Muscle layer of colon (tissue), 2 donors: Measurements from ENCODE around the gene CEP85L.
A peak's percentile ranks its signal among the peaks of the same experiment; 100 is the strongest.

Experiments
- H3K27ac ChIP-seq: one replicate; pipeline ENCODE4 v1.7.0; 2013; ENCODE audit warnings: low read depth, mild to moderate bottlenecking, low read length, moderate library complexity
- H3K27me3 ChIP-seq, 2 donors: one replicate each; pipeline ENCODE4 v1.7.0; 2013; ENCODE audit warnings: low read length in 2 of 2, mild to moderate bottlenecking in 2 of 2; ENCODE audit not compliant: insufficient read depth in 2 of 2, control insufficient read depth in 1 of 2
- H3K36me3 ChIP-seq: one replicate; pipeline ENCODE4 v1.7.0; 2013; ENCODE audit warnings: mild to moderate bottlenecking, low read length; ENCODE audit not compliant: insufficient read depth
- H3K4me1 ChIP-seq: one replicate; pipeline ENCODE4 v1.7.0; 2013; ENCODE audit warnings: mild to moderate bottlenecking, low read length; ENCODE audit not compliant: insufficient read depth
- H3K4me3 ChIP-seq, 2 donors: one replicate each; pipeline ENCODE4 v1.7.0; 2013; ENCODE audit warnings: low read length in 2 of 2, low read depth in 1 of 2, mild to moderate bottlenecking in 1 of 2, moderate library complexity in 1 of 2
- H3K9ac ChIP-seq: one replicate; pipeline ENCODE4 v1.7.0; 2013; ENCODE audit warnings: low read length
- H3K9me3 ChIP-seq: one replicate; pipeline ENCODE4 v1.7.0; 2013; ENCODE audit warnings: mild to moderate bottlenecking, low read length
- donor health status: abdominal sarcoma.
- donor health status: Adenocarcinoma of cecum.

CEP85L gene

DNA sequence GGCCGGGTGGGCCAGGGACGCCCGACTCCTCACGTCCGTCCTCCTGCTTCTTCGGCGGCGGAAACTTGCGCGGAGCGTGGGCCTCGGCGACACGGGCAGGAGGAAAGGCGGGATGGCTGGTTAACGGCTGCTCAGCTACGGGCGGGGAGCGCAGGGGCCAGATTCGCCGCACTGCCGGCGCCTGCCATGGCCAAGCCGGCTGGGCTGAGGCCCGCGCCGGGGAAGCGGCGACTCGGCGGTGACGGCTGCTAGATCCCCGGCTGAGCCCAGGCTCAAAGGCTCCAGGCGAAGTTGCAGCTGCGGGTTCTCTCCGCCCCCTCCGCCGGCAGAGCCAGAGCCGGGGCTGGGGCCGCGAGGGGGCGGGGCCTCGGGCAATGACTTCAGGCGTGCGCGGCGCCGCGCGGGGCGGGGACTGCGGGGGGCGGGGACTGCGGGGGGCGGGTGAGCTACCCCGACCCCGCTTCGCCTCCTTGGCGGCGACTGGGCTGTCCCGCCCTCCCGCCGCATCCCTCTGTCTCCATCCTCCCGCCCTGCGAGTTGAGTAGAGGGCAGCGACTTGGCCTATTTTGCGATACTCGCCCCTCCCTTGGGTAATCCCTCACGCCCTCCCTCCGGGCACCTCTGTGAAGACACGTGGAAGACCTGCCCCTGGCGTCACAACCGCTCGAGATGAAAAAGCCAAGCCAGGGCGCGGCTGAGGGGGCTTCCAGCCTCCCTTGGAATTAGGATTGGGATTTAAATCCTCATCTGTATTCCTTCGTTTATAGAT is at the start of gene CEP85L:
TSS of gene CEP85L (minus strand) at position 310 of the 769 bp plus-strand sequence. CDS start 322 bp downstream, outside the sequence.
- Histone ChIP-seq H3K9ac (peak within 1 kb of the TSS; percentile 54), H3K4me1 (peaks cover 9% of the 10 kb centered on the region), H3K4me3 (peak within 1 kb of the TSS; percentile 78 to 90), H3K27me3 (no peaks in the 10 kb centered on the region), H3K36me3 (no peaks in the 10 kb centered on the region), H3K9me3 (no peaks in the 10 kb centered on the region), H3K27ac (peak within 1 kb of the TSS; percentile 77)

DNA sequence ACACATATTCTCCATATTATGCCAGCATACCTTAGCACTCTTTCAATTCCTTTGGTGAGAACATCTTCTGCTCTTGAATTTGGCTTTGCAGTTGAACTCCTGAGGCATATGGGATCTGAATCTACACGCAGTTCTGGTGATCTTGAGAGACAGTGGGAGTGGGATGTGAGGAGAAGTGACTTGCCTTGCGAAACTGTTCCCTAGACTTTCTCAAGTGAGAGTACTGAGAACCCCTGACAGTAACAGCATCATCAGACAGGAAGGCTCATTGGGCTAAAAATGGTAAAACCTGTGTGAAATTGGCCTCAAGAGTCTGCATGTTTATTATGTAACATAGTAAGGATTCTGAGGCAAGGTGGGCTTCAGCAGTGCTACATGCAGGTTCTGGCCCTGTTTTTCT is 49.1 kb upstream of the CEP85L start:
- H3K9ac ChIP-seq = no peak overlapping the region
- no peak overlapping the region for H3K4me3 ChIP-seq
- H3K27ac ChIP-seq = no peak overlapping the region
- no peaks in the 10 kb centered on the region for H3K27me3 ChIP-seq
- no peaks in the 10 kb centered on the region for H3K9me3 ChIP-seq
- peaks cover 5% of the 10 kb centered on the region for H3K4me1 ChIP-seq
- H3K36me3 ChIP-seq = no peaks in the 10 kb centered on the region

DNA sequence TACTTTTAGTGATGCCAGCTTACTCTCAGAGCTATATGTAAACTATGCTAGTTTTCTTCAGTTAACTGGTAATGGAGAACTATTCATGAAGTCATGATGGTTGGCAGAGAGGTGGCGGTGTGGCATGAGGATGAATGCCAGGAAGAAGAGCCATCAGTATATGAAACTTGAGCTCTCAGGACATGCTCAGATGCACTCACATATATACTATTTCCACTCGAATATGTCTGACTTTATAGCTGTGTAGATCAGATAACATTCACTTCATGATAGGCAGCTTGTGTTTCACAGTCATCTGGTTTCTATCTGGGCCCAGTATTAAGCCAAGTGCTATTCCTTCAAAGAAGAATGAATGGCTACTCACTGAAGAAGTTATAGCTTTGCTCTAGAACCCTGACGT is 46.2 kb upstream of the CEP85L start:
- H3K4me3 ChIP-seq = no peak overlapping the region
- H3K27ac ChIP-seq = no peak overlapping the region

DNA sequence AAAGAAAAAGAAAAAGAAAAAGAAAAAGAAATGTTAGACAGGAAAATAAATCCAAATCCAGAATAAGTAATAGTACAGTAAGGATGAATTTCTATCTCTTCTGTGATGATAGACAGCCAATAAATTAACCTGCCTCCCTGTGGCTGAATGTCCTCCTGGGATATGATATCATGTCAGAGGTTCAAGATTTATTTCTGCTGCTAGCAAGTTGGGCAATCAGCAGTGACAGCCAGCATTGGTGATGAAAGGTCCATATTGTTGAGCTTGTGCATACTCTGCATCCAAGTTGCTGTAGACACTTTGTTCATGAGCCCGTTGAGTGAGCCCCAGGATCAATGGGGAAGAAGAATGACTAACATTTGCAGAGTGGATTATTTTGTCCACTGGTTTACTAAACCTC is 44.9 kb upstream of the CEP85L start:
- Histone ChIP-seq H3K9me3 (no peaks in the 10 kb centered on the region), H3K4me3 (no peak overlapping the region), H3K36me3 (no peaks in the 10 kb centered on the region), H3K4me1 (no peaks in the 10 kb centered on the region), H3K27me3 (no peaks in the 10 kb centered on the region), H3K9ac (no peak overlapping the region), H3K27ac (no peak overlapping the region)

More for the DNA sequence above, 46.2 kb upstream of the CEP85L start:
- Histone ChIP-seq H3K27me3 (no peaks in the 10 kb centered on the region), H3K36me3 (no peaks in the 10 kb centered on the region), H3K4me1 (no peaks in the 10 kb centered on the region), H3K9me3 (no peaks in the 10 kb centered on the region), H3K9ac (no peak overlapping the region)

DNA sequence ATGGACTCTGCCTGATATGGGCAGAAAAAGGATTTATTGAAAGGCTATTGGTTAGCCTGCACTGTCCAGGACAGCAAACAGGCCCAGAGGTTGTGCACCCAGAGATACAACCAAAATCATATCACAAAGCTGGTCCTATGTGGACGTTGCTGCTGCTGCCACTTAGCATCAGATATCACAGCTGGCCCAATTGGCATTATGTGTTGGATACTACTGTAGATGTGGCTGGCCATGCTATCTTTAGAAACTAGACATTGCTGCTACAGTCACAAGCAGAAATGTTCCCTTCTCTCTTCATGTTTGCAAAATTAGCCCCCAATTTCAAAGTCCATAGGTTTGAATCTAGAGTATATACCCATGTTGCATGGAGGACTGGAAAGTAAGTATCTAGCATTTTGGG is 42.2 kb upstream of the CEP85L start:
- Histone ChIP-seq H3K27ac (no peak overlapping the region), H3K36me3 (no peaks in the 10 kb centered on the region), H3K27me3 (no peaks in the 10 kb centered on the region), H3K4me3 (no peak overlapping the region), H3K4me1 (no peaks in the 10 kb centered on the region), H3K9ac (no peak overlapping the region), H3K9me3 (no peaks in the 10 kb centered on the region)

DNA sequence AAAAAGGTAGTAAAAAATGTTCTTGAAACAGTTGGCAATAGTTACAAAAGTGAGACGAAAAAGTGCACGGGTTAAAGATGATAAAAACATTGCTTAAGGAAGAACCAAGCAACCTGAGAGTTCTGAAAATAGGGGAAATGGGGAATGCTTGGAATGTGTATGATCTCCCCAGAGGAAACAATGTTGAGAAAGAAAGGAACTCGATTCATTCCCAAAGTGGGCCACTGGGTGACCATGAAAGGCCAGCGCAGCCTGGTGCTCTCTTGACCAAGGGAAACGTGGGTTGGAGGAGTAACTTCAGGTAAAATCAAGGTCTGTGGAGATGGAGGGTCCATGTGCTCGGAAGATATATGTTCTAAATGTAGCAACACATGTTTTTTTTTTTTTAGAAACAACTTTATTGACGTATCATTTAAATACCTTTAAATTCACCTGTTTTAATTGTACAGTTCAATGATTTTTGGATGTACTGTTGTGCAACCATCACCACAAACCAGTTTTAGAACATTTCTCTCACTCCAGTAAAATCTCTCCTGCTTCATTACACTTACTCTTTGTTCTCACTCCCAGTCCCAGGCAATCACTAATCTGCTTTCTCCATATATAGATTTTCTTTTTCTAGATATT is 34.5 kb upstream of the CEP85L start:
- Histone ChIP-seq H3K4me1 (no peaks in the 10 kb centered on the region), H3K27ac (no peak overlapping the region), H3K27me3 (no peaks in the 10 kb centered on the region), H3K4me3 (no peak overlapping the region), H3K36me3 (no peaks in the 10 kb centered on the region), H3K9ac (no peak overlapping the region), H3K9me3 (no peaks in the 10 kb centered on the region)

DNA sequence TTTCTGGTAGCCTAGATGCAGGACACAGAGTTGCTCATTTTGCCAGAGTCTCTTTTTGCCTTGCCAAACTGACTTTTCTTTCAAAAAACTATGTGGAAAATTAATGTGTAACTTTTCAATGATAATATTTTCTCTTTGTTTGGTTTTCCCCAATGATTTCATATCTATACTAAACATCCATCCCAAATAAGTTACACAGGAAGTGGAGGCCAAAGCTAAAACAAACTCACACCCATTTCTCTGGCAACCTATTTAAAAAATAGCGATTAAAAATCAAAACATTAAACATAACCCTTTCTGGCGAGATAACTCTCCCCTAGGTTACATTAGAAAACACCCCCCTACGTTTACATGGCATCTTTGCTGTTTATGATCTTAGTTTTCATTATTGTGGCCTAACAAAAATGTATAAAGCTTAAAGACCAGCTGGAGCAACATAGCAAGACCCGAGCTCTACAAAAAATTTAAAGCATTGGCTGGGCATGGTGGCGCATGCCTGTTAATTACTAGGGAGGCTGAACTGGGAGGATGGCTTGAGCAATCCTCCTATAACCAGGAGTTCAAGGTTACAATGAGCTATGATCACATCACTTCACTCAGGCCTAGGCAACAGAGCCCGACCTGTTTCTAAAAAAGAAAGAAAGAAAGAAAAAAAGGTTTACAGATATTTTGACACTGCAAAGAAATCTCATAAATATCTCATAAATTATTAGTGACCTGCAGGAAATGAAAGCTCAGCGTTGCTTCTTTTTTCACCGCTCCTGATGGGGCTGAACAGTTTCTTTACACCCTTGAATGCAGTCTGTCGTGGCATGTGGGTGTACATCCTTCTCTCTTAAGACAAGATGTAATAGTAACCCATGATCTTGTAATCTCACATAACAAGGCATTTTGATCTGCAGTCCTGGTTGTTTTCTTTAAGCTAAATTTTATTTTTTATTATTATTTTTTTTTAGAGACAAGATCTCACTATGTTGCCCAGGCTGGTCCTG is 32.8 kb upstream of the CEP85L start:
- Histone ChIP-seq H3K36me3 (no peaks in the 10 kb centered on the region), H3K4me1 (no peaks in the 10 kb centered on the region), H3K27ac (no peak overlapping the region), H3K9ac (no peak overlapping the region), H3K9me3 (no peaks in the 10 kb centered on the region), H3K4me3 (no peak overlapping the region), H3K27me3 (no peaks in the 10 kb centered on the region)

DNA sequence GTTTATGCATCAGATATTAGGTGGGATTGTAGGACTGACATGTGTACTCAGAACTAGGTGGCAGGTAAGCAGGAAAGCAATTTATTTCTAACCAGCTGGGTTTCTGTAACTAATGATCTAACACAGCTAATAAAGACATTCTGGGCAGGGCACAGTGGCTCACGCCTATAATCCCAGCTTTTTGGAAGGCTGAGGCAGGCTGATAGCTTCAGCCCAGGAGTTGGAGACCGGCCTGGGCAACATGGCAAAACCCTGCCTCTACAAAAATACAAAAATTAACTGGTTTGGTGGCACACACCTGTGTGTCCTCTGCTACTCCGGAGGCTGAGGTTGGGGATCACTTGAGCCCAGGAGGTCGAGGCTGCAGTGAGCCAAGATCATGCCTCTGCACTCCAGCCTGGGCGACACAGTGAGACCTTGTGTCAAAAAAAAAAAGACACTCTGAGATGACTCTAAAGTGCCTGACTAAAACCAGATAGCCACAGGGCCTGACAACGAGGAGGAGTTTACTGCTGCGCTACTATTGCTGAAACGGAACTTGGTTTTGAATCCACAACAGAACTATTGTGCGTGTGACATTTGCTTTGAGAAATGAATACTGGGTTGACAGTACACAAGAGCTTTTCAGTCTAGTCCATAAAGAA is 29.2 kb upstream of the CEP85L start:
- Histone ChIP-seq H3K27me3 (no peaks in the 10 kb centered on the region), H3K27ac (no peak overlapping the region), H3K4me3 (no peak overlapping the region), H3K36me3 (no peaks in the 10 kb centered on the region), H3K9me3 (no peaks in the 10 kb centered on the region), H3K9ac (no peak overlapping the region), H3K4me1 (no peaks in the 10 kb centered on the region)

DNA sequence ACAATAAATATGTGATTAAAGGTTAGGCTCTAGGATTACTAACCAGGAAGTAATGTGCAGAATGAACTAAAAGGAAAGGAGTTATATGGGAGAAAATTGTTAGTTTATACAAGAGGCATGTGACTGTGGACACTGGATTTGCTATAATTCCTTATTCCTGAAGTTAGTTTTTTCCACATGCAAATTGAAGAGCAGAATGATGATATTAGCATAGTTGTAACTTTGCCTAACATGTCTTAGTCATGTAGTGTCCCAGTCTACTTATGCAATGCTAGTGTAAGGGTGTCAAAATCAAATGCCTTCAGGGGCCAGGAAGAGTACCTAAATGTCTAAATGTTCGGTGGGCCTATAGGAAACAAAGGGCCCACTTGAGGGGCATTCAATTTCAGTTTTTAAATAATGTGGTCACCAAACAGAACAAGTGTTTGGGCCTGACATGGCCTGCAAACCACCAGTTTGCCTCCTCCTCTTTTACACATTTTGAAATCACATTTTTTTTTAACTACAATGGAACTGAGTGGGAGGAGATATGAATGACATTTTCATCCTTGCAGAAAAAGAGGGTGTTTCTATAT is 28.0 kb upstream of the CEP85L start:
- Histone ChIP-seq H3K4me3 (no peak overlapping the region), H3K4me1 (no peaks in the 10 kb centered on the region), H3K9ac (no peak overlapping the region), H3K9me3 (no peaks in the 10 kb centered on the region), H3K27me3 (no peaks in the 10 kb centered on the region), H3K36me3 (no peaks in the 10 kb centered on the region), H3K27ac (no peak overlapping the region)

DNA sequence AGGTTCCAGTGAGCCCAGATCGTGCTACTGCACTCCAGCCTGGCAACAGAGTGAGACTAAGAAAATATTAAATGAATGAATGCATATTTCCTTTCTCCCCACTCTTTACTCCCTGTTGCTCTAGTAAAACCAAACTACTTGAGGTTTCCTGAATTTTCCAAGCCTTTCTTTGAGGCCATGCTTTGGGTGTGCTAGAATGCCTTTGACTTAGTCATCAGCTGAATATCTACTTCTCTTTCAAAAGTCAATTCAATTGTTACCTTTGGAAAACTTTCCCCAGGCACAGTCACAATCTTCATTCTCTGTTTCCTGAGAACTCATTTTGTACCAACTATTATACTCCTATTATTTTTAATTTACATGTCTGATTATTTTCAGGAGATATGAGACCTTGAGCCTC is 27.5 kb upstream of the CEP85L start:
- Histone ChIP-seq H3K9me3 (no peaks in the 10 kb centered on the region), H3K27me3 (no peaks in the 10 kb centered on the region), H3K27ac (no peak overlapping the region), H3K9ac (no peak overlapping the region), H3K4me3 (no peak overlapping the region), H3K4me1 (no peaks in the 10 kb centered on the region), H3K36me3 (no peaks in the 10 kb centered on the region)
